Measurements from ENCODE around the gene NTN5. TPM values are rescaled to one million over a fixed set of nuclear protein-coding genes. Genes with fewer than 3 reads are reported as not detected.

Gene NTN5
- total RNA-seq, 1 donor from 2014 or later: 0.98 TPM

- H3K4me1 ChIP-seq: peaks cover 16% of the 10 kb centered on the region
- TF ChIP-seq POLR2A (IDR thresholded peaks at IDR 0.05): no peak
- DNase-seq (ENCODE audit: extremely low spot score in 2 of 2): no peak
- intact Hi-C loops (cut with DNase I): loop anchor here (5.0 kb wide), 2 partner anchors 62 to 137 kb away; no protein-coding TSS in a partner anchor
- no peaks in the 10 kb centered on the region for H3K9me3 ChIP-seq
- peak overlapping the region; percentile 56 to 64 for H3K4me3 ChIP-seq
- H3K36me3 ChIP-seq: no peaks in the 10 kb centered on the region
- peak overlapping the region; percentile 96 for H3K27ac ChIP-seq
- H3K27me3 ChIP-seq: no peaks in the 10 kb centered on the region
These were observed 27.2 kb downstream of the NTN5 start for GRCh38 chr19:48645620-48646000.

GRCh38 chr19:48644839-48645619 lies 27.8 kb downstream of the NTN5 start:
- intact Hi-C loops (cut with DNase I): loop anchor here (5.0 kb wide), 2 partner anchors 62 to 137 kb away; no protein-coding TSS in a partner anchor
- Histone ChIP-seq H3K36me3 (no peaks in the 10 kb centered on the region), H3K4me3 (peak overlapping the region; percentile 56 to 64), H3K9me3 (no peaks in the 10 kb centered on the region), H3K27ac (peak overlapping the region; percentile 96), H3K27me3 (no peaks in the 10 kb centered on the region), H3K4me1 (peaks cover 16% of the 10 kb centered on the region)
- no peak for DNase-seq (ENCODE audit: extremely low spot score in 2 of 2)
- TF ChIP-seq CTCF (IDR thresholded peaks at IDR 0.05) (no peak), POLR2A (IDR thresholded peaks at IDR 0.05) (peak in 1 of 2 donors; percentile 8), POLR2AphosphoS5 (IDR thresholded peaks at IDR 0.05; ENCODE audit: insufficient read depth in 1 of 2, low read depth in 1 of 2) (peak; percentile 57 to 92)

DNA sequence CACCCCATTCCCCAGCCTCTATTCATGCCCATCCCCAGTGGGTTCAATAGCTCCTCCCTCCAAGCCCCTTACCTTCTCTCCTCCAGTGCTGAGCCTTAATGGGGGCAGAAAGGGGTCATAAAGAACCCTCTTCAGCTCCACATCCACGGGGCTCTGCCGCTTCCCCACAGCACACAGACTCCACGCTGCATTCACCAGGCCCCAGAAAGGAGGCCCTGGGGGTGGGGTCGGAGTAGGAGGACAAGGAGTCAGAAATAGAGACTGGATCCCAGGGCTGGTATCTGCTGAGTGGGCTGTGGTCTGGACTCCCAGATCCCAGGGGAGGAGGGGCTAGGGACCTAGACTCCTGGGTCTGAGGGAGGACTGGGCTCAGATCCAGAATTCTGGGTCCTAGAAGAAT lies 28.5 kb downstream of the NTN5 start:
- intact Hi-C loops (cut with DNase I): no loop called here
- Histone ChIP-seq H3K4me1 (peaks cover 16% of the 10 kb centered on the region), H3K36me3 (no peaks in the 10 kb centered on the region), H3K27ac (peak overlapping the region; percentile 96), H3K4me3 (peak overlapping the region; percentile 56 to 64), H3K27me3 (no peaks in the 10 kb centered on the region), H3K9me3 (no peaks in the 10 kb centered on the region)
- TF ChIP-seq CTCF (IDR thresholded peaks at IDR 0.05) (no peak), POLR2AphosphoS5 (IDR thresholded peaks at IDR 0.05; ENCODE audit: insufficient read depth in 1 of 2, low read depth in 1 of 2) (no peak), POLR2A (IDR thresholded peaks at IDR 0.05) (no peak)
- DNase-seq (ENCODE audit: extremely low spot score in 2 of 2): no peak

DNA sequence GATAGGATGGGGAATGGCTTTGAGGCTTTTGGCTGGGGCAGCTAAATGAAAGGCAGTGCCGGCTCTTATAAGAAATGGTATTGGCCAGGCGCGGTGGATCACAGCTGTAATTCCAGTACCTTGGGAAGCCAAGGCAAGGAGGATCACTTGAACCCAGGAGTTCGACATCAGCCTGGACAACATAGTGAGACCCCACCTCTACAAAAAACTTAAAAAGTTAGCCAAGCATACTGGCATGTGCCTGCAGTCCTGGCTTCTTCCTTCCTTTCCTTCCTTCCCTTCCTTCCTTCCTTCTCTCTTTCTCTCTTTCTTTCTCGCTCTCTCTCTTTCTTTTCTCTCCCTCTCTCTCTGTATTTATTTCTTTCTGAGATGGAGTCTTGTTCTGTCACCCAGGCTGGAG lies 30.0 kb downstream of the NTN5 start:
- no peak for DNase-seq (ENCODE audit: extremely low spot score in 2 of 2)
- H3K27ac ChIP-seq: no peak overlapping the region
- intact Hi-C loops (cut with DNase I): no loop called here
- peaks cover 27% of the 10 kb centered on the region for H3K4me1 ChIP-seq
- no peaks in the 10 kb centered on the region for H3K27me3 ChIP-seq
- TF ChIP-seq POLR2A (IDR thresholded peaks at IDR 0.05) (no peak), CTCF (IDR thresholded peaks at IDR 0.05) (no peak), POLR2AphosphoS5 (IDR thresholded peaks at IDR 0.05; ENCODE audit: insufficient read depth in 1 of 2, low read depth in 1 of 2) (no peak)
- no peaks in the 10 kb centered on the region for H3K9me3 ChIP-seq
- no peak overlapping the region for H3K4me3 ChIP-seq
- no peaks in the 10 kb centered on the region for H3K36me3 ChIP-seq

GRCh38 chr19:48641850-48642249 lies 31.0 kb downstream of the NTN5 start:
- intact Hi-C loops (cut with DNase I): no loop called here
- Histone ChIP-seq H3K36me3 (no peaks in the 10 kb centered on the region), H3K27ac (no peak overlapping the region), H3K4me1 (peaks cover 30% of the 10 kb centered on the region), H3K27me3 (no peaks in the 10 kb centered on the region), H3K9me3 (no peaks in the 10 kb centered on the region), H3K4me3 (no peak overlapping the region)
- TF ChIP-seq CTCF (IDR thresholded peaks at IDR 0.05) (no peak), POLR2A (IDR thresholded peaks at IDR 0.05) (no peak), POLR2AphosphoS5 (IDR thresholded peaks at IDR 0.05; ENCODE audit: insufficient read depth in 1 of 2, low read depth in 1 of 2) (no peak)
- no peak for DNase-seq (ENCODE audit: extremely low spot score in 2 of 2)

Measured in vagina (tissue), 2 donors.